ENCODE measurements around the gene LAMA5. TPM values are rescaled to one million over a fixed set of nuclear protein-coding genes. Genes with fewer than 3 reads are reported as not detected.

The LAMA5 gene
- total and polyA plus RNA-seq, 4 donors, result 116 to 315 (median 244) TPM

DNA sequence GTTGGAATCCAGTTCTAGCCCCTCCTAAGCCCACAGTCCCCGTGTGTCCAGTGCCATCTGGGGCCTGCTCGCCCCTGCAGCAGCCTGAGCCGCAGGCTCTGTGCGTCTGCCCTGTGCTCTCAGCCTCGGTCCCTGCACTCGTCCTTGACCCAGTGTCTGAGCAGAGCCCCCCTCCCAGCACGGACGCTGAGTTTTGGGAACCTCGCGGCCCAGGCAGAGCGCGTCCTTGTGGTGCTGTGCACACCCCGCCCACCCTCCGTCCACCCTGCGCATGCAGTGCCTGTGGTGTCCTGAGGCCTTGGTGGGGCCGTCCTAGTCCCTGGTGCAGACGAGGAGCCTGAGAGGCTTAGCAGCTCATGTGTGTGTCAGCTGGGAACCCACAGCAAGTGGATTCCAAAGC, 97.2 kb downstream of the LAMA5 start:
- Histone ChIP-seq H3K9ac (ENCODE audit: insufficient read depth in 1 of 2, low read length in 2 of 2) (no peak overlapping the region), H3K9me3 (ENCODE audit: control insufficient read depth in 4 of 4, insufficient read depth in 3 of 4, low read length in 3 of 4) (peaks cover 0 to 4% (median 0%) of the 10 kb centered on the region in 4 donors), H3K27me3 (ENCODE audit: control insufficient read depth in 3 of 3, insufficient read depth in 3 of 3, low read length in 2 of 3) (no peaks in the 10 kb centered on the region), H3K4me1 (ENCODE audit: control insufficient read depth in 5 of 5, insufficient read depth in 5 of 5, low read length in 5 of 5) (peaks cover 0 to 2% (median 0%) of the 10 kb centered on the region in 5 donors), H3K4me3 (no peak overlapping the region), H3K36me3 (ENCODE audit: control insufficient read depth in 4 of 4, insufficient read depth in 4 of 4, low read length in 4 of 4) (peaks cover 6 to 43% (median 17%) of the 10 kb centered on the region in 4 donors), H3K27ac (ENCODE audit: low read depth in 1 of 2, low read length in 1 of 2) (no peak overlapping the region)
- ATAC-seq (ENCODE audit: insufficient read depth, low FRiP score), result no peak
- TF ChIP-seq, protein P1, sequence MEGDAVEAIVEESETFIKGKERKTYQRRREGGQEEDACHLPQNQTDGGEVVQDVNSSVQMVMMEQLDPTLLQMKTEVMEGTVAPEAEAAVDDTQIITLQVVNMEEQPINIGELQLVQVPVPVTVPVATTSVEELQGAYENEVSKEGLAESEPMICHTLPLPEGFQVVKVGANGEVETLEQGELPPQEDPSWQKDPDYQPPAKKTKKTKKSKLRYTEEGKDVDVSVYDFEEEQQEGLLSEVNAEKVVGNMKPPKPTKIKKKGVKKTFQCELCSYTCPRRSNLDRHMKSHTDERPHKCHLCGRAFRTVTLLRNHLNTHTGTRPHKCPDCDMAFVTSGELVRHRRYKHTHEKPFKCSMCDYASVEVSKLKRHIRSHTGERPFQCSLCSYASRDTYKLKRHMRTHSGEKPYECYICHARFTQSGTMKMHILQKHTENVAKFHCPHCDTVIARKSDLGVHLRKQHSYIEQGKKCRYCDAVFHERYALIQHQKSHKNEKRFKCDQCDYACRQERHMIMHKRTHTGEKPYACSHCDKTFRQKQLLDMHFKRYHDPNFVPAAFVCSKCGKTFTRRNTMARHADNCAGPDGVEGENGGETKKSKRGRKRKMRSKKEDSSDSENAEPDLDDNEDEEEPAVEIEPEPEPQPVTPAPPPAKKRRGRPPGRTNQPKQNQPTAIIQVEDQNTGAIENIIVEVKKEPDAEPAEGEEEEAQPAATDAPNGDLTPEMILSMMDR (IDR thresholded peaks at IDR 0.05; ENCODE audit: control extremely low read depth, extremely low read depth), result no peak
- DNase-seq, result no peak
- WGBS, 2 donors, result 94% methylated on average over 17 of the region's 17 CpGs

GRCh38 chr20:62269378-62269777, 97.7 kb downstream of the LAMA5 start:
- peaks cover 11 to 45% (median 21%) of the 10 kb centered on the region in 4 donors for H3K36me3 ChIP-seq (ENCODE audit: control insufficient read depth in 4 of 4, insufficient read depth in 4 of 4, low read length in 4 of 4)
- no peak overlapping the region for H3K4me3 ChIP-seq
- H3K27ac ChIP-seq (ENCODE audit: low read depth in 1 of 2, low read length in 1 of 2), result no peak overlapping the region
- peaks cover 0 to 4% (median 0%) of the 10 kb centered on the region in 4 donors for H3K9me3 ChIP-seq (ENCODE audit: control insufficient read depth in 4 of 4, insufficient read depth in 3 of 4, low read length in 3 of 4)
- TF ChIP-seq, protein P1 (IDR thresholded peaks at IDR 0.05; ENCODE audit: control extremely low read depth, extremely low read depth), result no peak
- H3K9ac ChIP-seq (ENCODE audit: insufficient read depth in 1 of 2, low read length in 2 of 2), result no peak overlapping the region
- H3K27me3 ChIP-seq (ENCODE audit: control insufficient read depth in 3 of 3, insufficient read depth in 3 of 3, low read length in 2 of 3), result no peaks in the 10 kb centered on the region
- ATAC-seq (ENCODE audit: insufficient read depth, low FRiP score) (no peak), DNase-seq (no peak)
- 88% methylated on average over 14 of the region's 14 CpGs for WGBS, 2 donors
- H3K4me1 ChIP-seq (ENCODE audit: control insufficient read depth in 5 of 5, insufficient read depth in 5 of 5, low read length in 5 of 5), result peaks cover 0 to 2% (median 0%) of the 10 kb centered on the region in 5 donors

DNA sequence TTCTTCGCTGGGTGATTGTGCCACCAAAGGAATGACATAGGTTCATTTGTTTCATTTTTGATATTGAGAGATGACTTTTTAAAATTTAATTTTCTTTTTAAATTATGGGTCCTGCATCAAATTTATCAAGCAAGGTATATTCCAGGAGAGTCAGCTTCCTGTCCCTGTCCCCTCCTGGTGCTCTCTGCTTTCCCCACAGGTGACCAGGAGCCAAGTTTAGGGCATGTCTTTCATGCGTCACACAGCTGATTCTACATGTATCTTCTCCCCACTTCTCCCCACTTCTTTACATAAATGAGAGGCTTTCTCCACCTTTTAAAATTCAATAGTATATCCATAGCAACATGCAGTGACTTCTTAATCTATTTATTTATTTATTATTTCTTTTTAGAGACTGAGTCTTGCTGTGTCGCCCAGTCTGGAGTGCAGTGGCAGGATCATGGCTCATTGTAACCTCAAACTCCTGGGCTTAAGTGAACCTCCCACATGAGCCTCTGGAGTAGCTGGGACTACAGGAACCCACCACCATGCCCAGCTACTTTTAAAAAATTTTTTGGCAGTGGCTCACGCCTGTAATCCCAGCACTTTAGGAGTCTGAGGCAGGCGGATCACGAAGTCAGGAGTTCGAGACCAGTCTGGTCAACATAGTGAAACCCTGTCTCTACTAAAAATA, 98.7 kb downstream of the LAMA5 start:
- Histone ChIP-seq H3K4me1 (ENCODE audit: control insufficient read depth in 5 of 5, insufficient read depth in 5 of 5, low read length in 5 of 5) (peaks cover 0 to 2% (median 0%) of the 10 kb centered on the region in 5 donors), H3K36me3 (ENCODE audit: control insufficient read depth in 4 of 4, insufficient read depth in 4 of 4, low read length in 4 of 4) (peaks cover 10 to 43% (median 25%) of the 10 kb centered on the region in 4 donors), H3K4me3 (no peak overlapping the region), H3K27ac (ENCODE audit: low read depth in 1 of 2, low read length in 1 of 2) (no peak overlapping the region), H3K9me3 (ENCODE audit: control insufficient read depth in 4 of 4, insufficient read depth in 3 of 4, low read length in 3 of 4) (peaks cover 0 to 4% (median 0%) of the 10 kb centered on the region in 4 donors), H3K9ac (ENCODE audit: insufficient read depth in 1 of 2, low read length in 2 of 2) (no peak overlapping the region), H3K27me3 (ENCODE audit: control insufficient read depth in 3 of 3, insufficient read depth in 3 of 3, low read length in 2 of 3) (no peaks in the 10 kb centered on the region)
- TF ChIP-seq, protein P1 (IDR thresholded peaks at IDR 0.05; ENCODE audit: control extremely low read depth, extremely low read depth), result no peak
- DNase-seq, result no peak
- 82 to 84% methylated on average over 7 of the region's 7 CpGs for WGBS, 2 donors
- ATAC-seq (ENCODE audit: insufficient read depth, low FRiP score), result no peak
